Measurements from ENCODE around the gene RTN4R. TPM values are rescaled to one million over a fixed set of nuclear protein-coding genes. Genes with fewer than 3 reads are reported as not detected.
"Not testable (repeated sequence)": the region's sequence is repeated elsewhere in the genome, so short reads cannot be mapped to it uniquely, and the experiment has no call there.

Gene RTN4R
- total and polyA plus RNA-seq, 2 of the 8 experiments (the other 6 are each of a cell fraction or from before 2014, with no cell fraction given): 21.8 to 41.3 TPM

- FAIRE-seq: peak; percentile 71
- CTCF ChIA-PET (ENCODE audit: partially characterized antibody): interaction anchor here (0.6 to 2.8 kb wide), 19 partner anchors 9 to 1195 kb away, joined by 3 to 11 read pairs (median 3); no protein-coding TSS in a partner anchor
Observed at GRCh38 chr22:20317402-20318042, 49.4 kb upstream of the RTN4R start.

More at GRCh38 chr22:20317402-20318042, 49.4 kb upstream of the RTN4R start:
- H4K20me1 ChIP-seq (replicated peaks in 1 of 2; ENCODE audit: control insufficient read depth in 1 of 2, insufficient read depth in 2 of 2, low read length in 2 of 2); H3K18ac ChIP-seq (ENCODE audit: extremely low read depth, low read length); H3K4me1 ChIP-seq (replicated peaks in 1 of 4; ENCODE audit: control insufficient read depth in 3 of 4, insufficient read depth in 4 of 4, low read length in 3 of 4); H3K9ac ChIP-seq (replicated peaks in 1 of 4; ENCODE audit: extremely low read depth in 1 of 4, low read depth in 3 of 4, low read length in 3 of 4); H3K56ac ChIP-seq (replicated peaks; ENCODE audit: insufficient read length, low read depth, low read length); H2BK12ac ChIP-seq (ENCODE audit: low read depth, low read length); H2BK5ac ChIP-seq (ENCODE audit: low read depth, low read length); H3K4me3 ChIP-seq (ENCODE audit: extremely low read depth in 1 of 4, insufficient read depth in 2 of 4, low read depth in 3 of 4, low read length in 4 of 4); H2BK15ac ChIP-seq (ENCODE audit: low read length); H3K4ac ChIP-seq (replicated peaks; ENCODE audit: insufficient read length, low read depth, low read length); H3K27me3 ChIP-seq (replicated peaks in 1 of 4; ENCODE audit: control insufficient read depth in 3 of 4, extremely low read depth in 1 of 4, insufficient read depth in 3 of 4, low read length in 3 of 4); H3K4me2 ChIP-seq (ENCODE audit: insufficient read depth in 1 of 2, low read depth in 2 of 2, low read length in 2 of 2); H3K27ac ChIP-seq (ENCODE audit: low read depth, low read length); H4K8ac ChIP-seq (ENCODE audit: extremely low read depth, insufficient read depth, low read length); H2AFZ ChIP-seq (ENCODE audit: low read length); H3K9me3 ChIP-seq (ENCODE audit: insufficient read depth in 2 of 2, low read depth in 1 of 2, low read length in 1 of 2); H3K36me3 ChIP-seq (ENCODE audit: control insufficient read depth in 2 of 4, insufficient read depth in 4 of 4, low read length in 3 of 4); H2AK5ac ChIP-seq (ENCODE audit: low read depth, low read length); H2BK20ac ChIP-seq (ENCODE audit: low read length); H3K79me2 ChIP-seq (ENCODE audit: control insufficient read depth in 1 of 2, insufficient read depth in 2 of 2, low read length in 2 of 2); H3K14ac ChIP-seq (ENCODE audit: insufficient read length); H3K79me1 ChIP-seq (ENCODE audit: low read depth, low read length); H4K5ac ChIP-seq (ENCODE audit: insufficient read length, low read depth, low read length); H2BK120ac ChIP-seq (replicated peaks; ENCODE audit: low read depth, low read length); POLR2A ChIA-PET (ENCODE audit: partially characterized antibody); H4K91ac ChIP-seq (replicated peaks; ENCODE audit: insufficient read length, low read length); H3K23me2 ChIP-seq (ENCODE audit: low read depth, low read length); H3K23ac ChIP-seq (ENCODE audit: insufficient read length): not testable (repeated sequence)
- 40% methylated on average over 7 of the region's 8 CpGs; no CpG with 5 or more reads in 1 of the 2 experiments for WGBS, 2 experiments (ENCODE audit: extremely low coverage in 1 of 2, insufficient coverage in 1 of 2, insufficient read length in 1 of 2, insufficient replicate concordance in 2 of 2, low coverage in 1 of 2, low lambda C conversion rate in 2 of 2, missing lambda C conversion rate in 1 of 2)
- peak in 1 of 2 experiments; percentile 69 for DNase-seq (ENCODE audit: low read depth in 1 of 2, low spot score in 2 of 2)
- TF ChIP-seq CTCF (IDR thresholded peaks at IDR 0.05; ENCODE audit: control extremely low read depth in 1 of 3, insufficient read depth in 1 of 3, low read depth in 1 of 3, low read length in 3 of 3): peak in 1 of 3 experiments; percentile 46; a peak in 2 of 4 replicates

Data from H1 (cell line).